ENCODE measurements around the gene CYP11A1.

DNA sequence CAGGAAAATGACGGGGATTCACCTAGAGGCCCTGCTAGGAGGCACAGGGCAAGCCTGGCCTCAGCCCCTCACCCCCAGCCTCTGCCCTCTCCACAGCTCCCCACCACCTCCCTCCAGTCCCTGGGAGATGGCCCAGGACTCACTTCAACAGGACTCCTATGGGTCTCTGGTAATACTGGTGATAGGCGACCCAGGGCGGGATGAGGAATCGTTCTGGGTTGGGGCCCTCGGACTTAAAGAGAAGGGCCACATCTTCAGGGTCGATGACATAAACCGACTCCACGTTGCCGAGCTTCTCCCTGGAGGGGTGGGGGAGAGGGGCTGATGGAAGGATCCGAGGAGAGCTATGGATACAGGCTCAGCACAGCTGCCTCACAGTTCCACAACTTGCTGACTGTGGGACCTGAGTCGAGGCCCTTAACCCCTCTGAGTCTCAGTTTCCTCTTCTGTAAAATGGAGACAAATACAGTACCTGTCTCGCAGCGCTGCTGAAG is 19.6 kb downstream of the CYP11A1 start:
- TF ChIP-seq, protein P1, sequence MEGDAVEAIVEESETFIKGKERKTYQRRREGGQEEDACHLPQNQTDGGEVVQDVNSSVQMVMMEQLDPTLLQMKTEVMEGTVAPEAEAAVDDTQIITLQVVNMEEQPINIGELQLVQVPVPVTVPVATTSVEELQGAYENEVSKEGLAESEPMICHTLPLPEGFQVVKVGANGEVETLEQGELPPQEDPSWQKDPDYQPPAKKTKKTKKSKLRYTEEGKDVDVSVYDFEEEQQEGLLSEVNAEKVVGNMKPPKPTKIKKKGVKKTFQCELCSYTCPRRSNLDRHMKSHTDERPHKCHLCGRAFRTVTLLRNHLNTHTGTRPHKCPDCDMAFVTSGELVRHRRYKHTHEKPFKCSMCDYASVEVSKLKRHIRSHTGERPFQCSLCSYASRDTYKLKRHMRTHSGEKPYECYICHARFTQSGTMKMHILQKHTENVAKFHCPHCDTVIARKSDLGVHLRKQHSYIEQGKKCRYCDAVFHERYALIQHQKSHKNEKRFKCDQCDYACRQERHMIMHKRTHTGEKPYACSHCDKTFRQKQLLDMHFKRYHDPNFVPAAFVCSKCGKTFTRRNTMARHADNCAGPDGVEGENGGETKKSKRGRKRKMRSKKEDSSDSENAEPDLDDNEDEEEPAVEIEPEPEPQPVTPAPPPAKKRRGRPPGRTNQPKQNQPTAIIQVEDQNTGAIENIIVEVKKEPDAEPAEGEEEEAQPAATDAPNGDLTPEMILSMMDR (IDR thresholded peaks at IDR 0.05): no peak
- TF ChIP-seq POLR2A (IDR thresholded peaks at IDR 0.05): no peak

All from esophagus squamous epithelium (tissue), 4 donors.